HepG2 (cell line): Measurements from ENCODE around the gene SETD7. TPM values are rescaled to one million over a fixed set of nuclear protein-coding genes. Genes with fewer than 3 reads are reported as not detected.
"Not testable (repeated sequence)": the region's sequence is repeated elsewhere in the genome, so short reads cannot be mapped to it uniquely, and the experiment has no call there.

Source experiments
- ATAC-seq: fragments of 200-7000 bp; cut with Tn5 transposase; 3 replicates; pipeline ENCODE4 v1.9.1; 2020; ENCODE audit warnings: mild to moderate bottlenecking, moderate library complexity
- BruUV-seq: library from RNA; stranded (reverse); fragments of 400-500 nt; replicated peaks from 2 replicates; lab custom pipeline; 2021; lab: Mats Ljungman, UMichigan
- CTCF ChIA-PET: fragments of 300-600 bp; formaldehyde crosslinking; extraction: SDS; loops from one replicate; lab custom pipeline; 2021; ENCODE audit warnings: low total read pairs, inconsistent platforms, low intra/inter-chr PET ratio; lab: Yijun Ruan, JAX
- POLR2A ChIA-PET: fragments of 350-600 bp; sonication (Branson Sonifier 250); formaldehyde crosslinking; loops from one replicate; lab custom pipeline; 2020; ENCODE audit warnings: antibody characterized with exemption, inconsistent platforms; lab: Yijun Ruan, JAX
- DNase-seq: peaks from one replicate; pipeline ENCODE4 v3.0.0-alpha.2; 2015; ENCODE audit warnings: low spot score
- FAIRE-seq: peaks from 3 replicates; lab custom pipeline; 2011; peaks lifted over from hg19 to GRCh38; lab: Jason Lieb, UNC
- H2AFZ ChIP-seq: one replicate; pipeline ENCODE4 v1.6.1; 2011; ENCODE audit warnings: low read length, inconsistent platforms
- H3K27ac ChIP-seq: fragments of 300-600 bp; 3 replicates; pipeline ENCODE4 v1.8.0; 2011; ENCODE audit warnings: mixed run types, mild to moderate bottlenecking, mixed read lengths, low read length, inconsistent platforms; ENCODE audit not compliant: insufficient read depth; ENCODE audit errors: extremely low read length
- H3K27me3 ChIP-seq, 2 experiments: fragments of 200-600 bp in 1 of 2; 2 replicates in 1 of 2; 3 replicates in 1 of 2; pipeline versions ENCODE4 v1.6.0 to v1.8.0; 2011; ENCODE audit warnings: low read length in 2 of 2, mild to moderate bottlenecking in 2 of 2, moderate library complexity in 2 of 2, inconsistent platforms in 1 of 2; ENCODE audit not compliant: insufficient read depth in 2 of 2, control insufficient read depth in 1 of 2
- H3K36me3 ChIP-seq, 2 experiments: fragments of 200-600 bp in 1 of 2; replicated peaks in 1 of 2; 2 replicates in 1 of 2; 3 replicates in 1 of 2; pipeline versions ENCODE4 v1.5.1 to v1.8.0; 2011; ENCODE audit warnings: low read length in 2 of 2, inconsistent platforms in 1 of 2; ENCODE audit not compliant: insufficient read depth in 2 of 2, control insufficient read depth in 1 of 2
- H3K4me1 ChIP-seq: 2 replicates; pipeline ENCODE4 v1.5.1; 2012; ENCODE audit warnings: low read length, inconsistent platforms; ENCODE audit not compliant: insufficient read depth
- H3K4me2 ChIP-seq: 2 replicates; pipeline ENCODE4 v1.6.0; 2011; ENCODE audit warnings: low read depth, low read length, inconsistent platforms
- H3K4me3 ChIP-seq, 3 experiments: fragments of 200-600 bp in 1 of 3; sonication (generic), shearing (Covaris generic) in 1 of 3; replicated peaks in 1 of 3; 2 replicates each; pipeline ENCODE4 v1.5.1; 2011 to 2016; ENCODE audit warnings: low read length in 3 of 3, inconsistent platforms in 2 of 3, low read depth in 2 of 3, mild to moderate bottlenecking in 2 of 3, control low read depth in 1 of 3, mixed read lengths in 1 of 3; ENCODE audit not compliant: insufficient read depth in 1 of 3
- H3K79me2 ChIP-seq: one replicate; pipeline ENCODE4 v1.6.1; 2011; ENCODE audit warnings: low read length, inconsistent platforms; ENCODE audit not compliant: insufficient read depth
- H3K9ac ChIP-seq: 2 replicates; pipeline ENCODE4 v1.6.0; 2011; ENCODE audit warnings: mild to moderate bottlenecking, low read depth, low read length, inconsistent platforms; ENCODE audit not compliant: insufficient read depth
- H3K9me3 ChIP-seq: 2 replicates; pipeline ENCODE4 v1.5.1; 2012; ENCODE audit warnings: mild to moderate bottlenecking, low read length
- H4K20me1 ChIP-seq: 2 replicates; pipeline ENCODE4 v1.6.0; 2011; ENCODE audit warnings: inconsistent platforms, mild to moderate bottlenecking, low read length, moderate library complexity; ENCODE audit not compliant: insufficient read depth
- DBP ChIP-seq: sonication (generic); formaldehyde crosslinking; IDR thresholded peaks from 2 replicates; pipeline ENCODE4 v1.4.0; 2020; ENCODE audit warnings: missing genetic modification reagents; ENCODE audit errors: not compliant biosample characterization
- EED ChIP-seq: sonication (generic); formaldehyde crosslinking; IDR thresholded peaks from 2 replicates; pipeline ENCODE4 v1.5.0; 2020; ENCODE audit warnings: mild to moderate bottlenecking, missing genetic modification reagents
- HNF1A ChIP-seq, 2 experiments: sonication (generic) in 1 of 2; formaldehyde crosslinking in 1 of 2; IDR thresholded peaks; 2 replicates each; pipeline versions ENCODE4 v1.4.0 to v1.6.1; 2016 to 2020; ENCODE audit warnings: borderline replicate concordance in 1 of 2, low read depth in 1 of 2, mild to moderate bottlenecking in 1 of 2, missing genetic modification reagents in 1 of 2
- MBNL3 ChIP-seq: fragments of 250-450 bp; sonication (Bioruptor Pico); conservative IDR thresholded peaks from 2 replicates; pipeline ENCODE4 v1.8.0; 2022; ENCODE audit warnings: mild to moderate bottlenecking, inconsistent platforms
- ZNF253 ChIP-seq: sonication (generic); formaldehyde crosslinking; IDR thresholded peaks from 2 replicates; pipeline ENCODE4 v1.8.0; 2022; ENCODE audit warnings: mild to moderate bottlenecking, missing genetic modification reagents, borderline replicate concordance
- ZNF318 ChIP-seq: sonication (generic); formaldehyde crosslinking; IDR thresholded peaks from 2 replicates; pipeline ENCODE4 v1.4.0; 2020; ENCODE audit warnings: mild to moderate bottlenecking, missing genetic modification reagents
- ZNF777 ChIP-seq: sonication (generic); formaldehyde crosslinking; IDR thresholded peaks from 2 replicates; pipeline ENCODE4 v1.4.0; 2020; ENCODE audit warnings: missing genetic modification reagents
- in situ Hi-C: cut with HindIII; loops from 2 replicates; pipeline ENCODE4 v1.10.0; 2017; ENCODE audit warnings: low pct_unique_long_range_greater_than_20kb; ENCODE audit not compliant: extremely low pct_ligation_motif_present
- intact Hi-C: fragments of 100-400 bp; cut with micrococcal nuclease; formaldehyde crosslinking; loops from one replicate; pipeline ENCODE4 v1.10.0; 2022; ENCODE audit not compliant: unreplicated experiment
- polyA plus RNA-seq, 8 experiments: library from polyadenylated mRNA; depleted of rRNA in 3 of 8; stranded (reverse) in 7 of 8; unstranded in 1 of 8; fragments of >200 nt; fragmentation: Illumina TruSeq in 4 of 8; extraction: Trizol in 4 of 8; gene quantifications; 2 replicates each; pipeline versions ENCODE4 v1.2.1 to v1.2.3, GENCODE V29; 2011 to 2016; ENCODE audit warnings: low read depth in 4 of 8, missing spikeins in 1 of 8, mixed read lengths in 1 of 8; ENCODE audit not compliant: insufficient read depth in 1 of 8
- total RNA-seq, 5 experiments: library from RNA; depleted of rRNA; stranded (reverse); fragments of >200 nt; fragmentation: Illumina TruSeq; extraction: Trizol; gene quantifications; 2 replicates each; pipeline ENCODE4 v1.2.3, GENCODE V29; 2016; ENCODE audit warnings: low read depth in 1 of 5

SETD7 gene
- total and polyA plus RNA-seq, 2 of the 13 experiments (the other 11 are each of a cell fraction or from before 2014, with no cell fraction given), result 0.08 to 0.22 TPM

- TF ChIP-seq ZNF318 (CRISPR knock-in tag) (no peak), MBNL3 (no peak), ZNF253 (CRISPR knock-in tag) (no peak), HNF1A (IDR thresholded peaks at IDR 0.05; ENCODE audit: low read depth) (no peak), HNF1A (CRISPR knock-in tag; IDR thresholded peaks at IDR 0.05; ENCODE audit: borderline replicate concordance) (no peak), ZNF777 (CRISPR knock-in tag) (no peak), DBP (CRISPR knock-in tag) (no peak), EED (no peak)
Observed at GRCh38 chr4:139469216-139469615, 86.8 kb downstream of the SETD7 start (continued).

GRCh38 chr4:139468756-139469155 lies 87.3 kb downstream of the SETD7 start:
- peaks cover 5 to 13% of the 10 kb centered on the region in 2 experiments; a peak in 4 of 5 replicates for H3K36me3 ChIP-seq
- H3K4me3 ChIP-seq, POLR2A ChIA-PET, CTCF ChIA-PET, H4K20me1 ChIP-seq, ATAC-seq, H3K4me2 ChIP-seq, DNase-seq, H3K27me3 ChIP-seq, H3K9me3 ChIP-seq, in situ Hi-C loops, intact Hi-C loops, BruUV-seq, FAIRE-seq, H3K9ac ChIP-seq, H2AFZ ChIP-seq, H3K27ac ChIP-seq: not testable (repeated sequence)
- peaks cover 20% of the 10 kb centered on the region for H3K4me1 ChIP-seq
- H3K79me2 ChIP-seq, result peaks cover 48% of the 10 kb centered on the region
